Hematopoietic multipotent progenitor cell treated with erythropoietin and hydrocortisone succinate and interleukin-3 and kit ligand, for 8 days (in vitro differentiated cells): ENCODE results near the gene TNNI3K.
"Not testable (repeated sequence)": the region's sequence is repeated elsewhere in the genome, so short reads cannot be mapped to it uniquely, and the experiment has no call there.

Source experiments
- DNase-seq: peaks from one replicate; pipeline ENCODE4 v3.0.0-alpha.2; 2015

Gene TNNI3K

GRCh38 chr1:74235153-74235552, at the start of gene TNNI3K:
TSS of gene TNNI3K (plus strand) at chr1:74235387. CDS start at chr1:74235452, 65 bp downstream.
- no peak for DNase-seq

- no peak for DNase-seq
Observed at GRCh38 chr1:74193908-74194307, 41.3 kb upstream of the TNNI3K start.

GRCh38 chr1:74195339-74195738, 39.8 kb upstream of the TNNI3K start:
- DNase-seq = no peak

GRCh38 chr1:74197255-74197654, 37.9 kb upstream of the TNNI3K start:
- no peak for DNase-seq

- DNase-seq = peak; percentile 94
Observed at GRCh38 chr1:74197657-74198552, 37.3 kb upstream of the TNNI3K start, which contains the start of the genes FPGT and LRRIQ3. TSS of gene FPGT (plus strand) at chr1:74198242. CDS start at chr1:74198279, 37 bp downstream. TSS of gene LRRIQ3 (minus strand) at chr1:74198176. CDS start at chr1:74183684, 14,492 bp downstream.

GRCh38 chr1:74199504-74199903, 35.7 kb upstream of the TNNI3K start:
- peak; percentile 34 for DNase-seq

GRCh38 chr1:74205266-74205665, 29.9 kb upstream of the TNNI3K start:
- no peak for DNase-seq

GRCh38 chr1:74215229-74215628, 20.0 kb upstream of the TNNI3K start:
- no peak for DNase-seq

- no peak for DNase-seq
Observed at GRCh38 chr1:74222701-74223100, 12.5 kb upstream of the TNNI3K start.

- no peak for DNase-seq
Observed at GRCh38 chr1:74223453-74223852, 11.7 kb upstream of the TNNI3K start.

- no peak for DNase-seq
Observed at GRCh38 chr1:74236440-74236839, 1.3 kb downstream of the TNNI3K start.

- DNase-seq = no peak
Observed at GRCh38 chr1:74237035-74237434, 1.8 kb downstream of the TNNI3K start.

GRCh38 chr1:74237787-74238186, 2.6 kb downstream of the TNNI3K start:
- no peak for DNase-seq

GRCh38 chr1:74245168-74245772, 10.1 kb downstream of the TNNI3K start:
- DNase-seq = no peak

- no peak for DNase-seq
Observed at GRCh38 chr1:74246315-74246714, 11.1 kb downstream of the TNNI3K start.

GRCh38 chr1:74247881-74248528, 12.8 kb downstream of the TNNI3K start:
- DNase-seq = no peak

- DNase-seq = not testable (repeated sequence)
Observed at GRCh38 chr1:74253243-74253824, 18.1 kb downstream of the TNNI3K start.

GRCh38 chr1:74266001-74266400, 30.8 kb downstream of the TNNI3K start:
- no peak for DNase-seq

GRCh38 chr1:74271503-74271902, 36.3 kb downstream of the TNNI3K start:
- DNase-seq = no peak

- no peak for DNase-seq
Observed at GRCh38 chr1:74280642-74281396, 45.6 kb downstream of the TNNI3K start.

- DNase-seq = no peak
Observed at GRCh38 chr1:74286414-74286813, 51.2 kb downstream of the TNNI3K start.

GRCh38 chr1:74314438-74314837, 79.3 kb downstream of the TNNI3K start:
- DNase-seq = no peak
